ENCODE measurements around the gene CYP24A1.

DNA sequence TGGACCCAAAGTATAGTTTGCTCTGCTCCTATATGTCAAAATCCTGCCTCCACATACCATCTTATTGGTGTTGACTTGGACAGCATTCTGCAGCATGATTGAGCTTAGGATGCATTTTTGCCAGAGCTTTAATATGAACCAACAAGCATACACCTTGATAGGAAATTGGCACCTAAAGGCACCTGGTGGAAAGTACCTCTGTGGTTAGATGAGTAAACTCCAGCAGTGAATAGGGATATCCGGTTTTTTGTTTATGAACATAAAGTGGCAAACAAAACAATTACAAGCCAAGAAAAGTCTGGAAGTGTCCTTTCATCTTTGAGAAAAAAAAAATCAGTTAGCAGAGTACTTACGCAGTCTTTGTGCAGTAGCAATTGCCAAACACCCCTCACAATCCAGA, 6.2 kb upstream of the CYP24A1 start:
- TF ChIP-seq POLR2A (IDR thresholded peaks at IDR 0.05; ENCODE audit: control extremely low read depth in 1 of 2, low read depth in 2 of 2, low read length in 2 of 2) (no peak), JUN (IDR thresholded peaks at IDR 0.05; ENCODE audit: low read depth, low read length) (no peak), ZNF274 (IDR thresholded peaks at IDR 0.05; ENCODE audit: borderline replicate concordance, extremely low read depth, low read length) (no peak), CHD2 (IDR thresholded peaks at IDR 0.05; ENCODE audit: low read length) (no peak), BACH1 (IDR thresholded peaks at IDR 0.05; ENCODE audit: low read length) (no peak), RAD21 (IDR thresholded peaks at IDR 0.05 in 1 of 2, conservative IDR thresholded peaks at IDR 0.05 in 1 of 2; ENCODE audit: low read depth in 2 of 2, low read length in 2 of 2) (no peak), YY1 (IDR thresholded peaks at IDR 0.05; ENCODE audit: low read depth, low read length) (no peak), SP4 (IDR thresholded peaks at IDR 0.05; ENCODE audit: low read length) (no peak), NRF1 (IDR thresholded peaks at IDR 0.05; ENCODE audit: low read depth, low read length) (no peak), EZH2 (IDR thresholded peaks at IDR 0.05; ENCODE audit: low read depth, low read length, severe bottlenecking) (no peak), KDM5A (IDR thresholded peaks at IDR 0.05; ENCODE audit: low read length) (no peak)
- TF ChIP-seq, protein P1, sequence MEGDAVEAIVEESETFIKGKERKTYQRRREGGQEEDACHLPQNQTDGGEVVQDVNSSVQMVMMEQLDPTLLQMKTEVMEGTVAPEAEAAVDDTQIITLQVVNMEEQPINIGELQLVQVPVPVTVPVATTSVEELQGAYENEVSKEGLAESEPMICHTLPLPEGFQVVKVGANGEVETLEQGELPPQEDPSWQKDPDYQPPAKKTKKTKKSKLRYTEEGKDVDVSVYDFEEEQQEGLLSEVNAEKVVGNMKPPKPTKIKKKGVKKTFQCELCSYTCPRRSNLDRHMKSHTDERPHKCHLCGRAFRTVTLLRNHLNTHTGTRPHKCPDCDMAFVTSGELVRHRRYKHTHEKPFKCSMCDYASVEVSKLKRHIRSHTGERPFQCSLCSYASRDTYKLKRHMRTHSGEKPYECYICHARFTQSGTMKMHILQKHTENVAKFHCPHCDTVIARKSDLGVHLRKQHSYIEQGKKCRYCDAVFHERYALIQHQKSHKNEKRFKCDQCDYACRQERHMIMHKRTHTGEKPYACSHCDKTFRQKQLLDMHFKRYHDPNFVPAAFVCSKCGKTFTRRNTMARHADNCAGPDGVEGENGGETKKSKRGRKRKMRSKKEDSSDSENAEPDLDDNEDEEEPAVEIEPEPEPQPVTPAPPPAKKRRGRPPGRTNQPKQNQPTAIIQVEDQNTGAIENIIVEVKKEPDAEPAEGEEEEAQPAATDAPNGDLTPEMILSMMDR (IDR thresholded peaks at IDR 0.05; ENCODE audit: control extremely low read depth in 1 of 3, insufficient read depth in 1 of 3, low read depth in 1 of 3, low read length in 3 of 3) = no peak
